Measurements from ENCODE around the gene BNC2. TPM values are rescaled to one million over a fixed set of nuclear protein-coding genes. Genes with fewer than 3 reads are reported as not detected.

The BNC2 gene
- total RNA-seq, 4 donors from 2014 or later = 17.2 to 26.7 (median 20.1) TPM

DNA sequence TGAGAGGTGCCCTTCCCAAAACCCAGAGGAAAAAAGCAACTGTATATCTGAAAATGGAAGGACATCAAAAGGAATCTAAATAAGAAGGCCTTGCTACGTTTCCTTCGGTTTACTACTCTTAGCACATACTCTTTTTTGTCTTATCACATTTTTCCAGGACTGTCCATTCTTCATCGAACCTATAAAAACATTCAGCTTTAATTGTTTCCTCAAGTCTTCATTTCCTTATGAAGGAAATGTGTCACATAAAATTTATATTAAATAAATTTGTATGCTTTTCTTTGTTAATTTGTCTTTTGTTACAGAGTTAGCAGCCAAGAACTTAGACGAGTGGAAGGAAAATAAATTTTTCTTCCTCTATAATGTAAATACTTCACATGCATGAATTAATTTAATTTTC is 255.0 kb downstream of the BNC2 start:
- TF ChIP-seq, protein P1, sequence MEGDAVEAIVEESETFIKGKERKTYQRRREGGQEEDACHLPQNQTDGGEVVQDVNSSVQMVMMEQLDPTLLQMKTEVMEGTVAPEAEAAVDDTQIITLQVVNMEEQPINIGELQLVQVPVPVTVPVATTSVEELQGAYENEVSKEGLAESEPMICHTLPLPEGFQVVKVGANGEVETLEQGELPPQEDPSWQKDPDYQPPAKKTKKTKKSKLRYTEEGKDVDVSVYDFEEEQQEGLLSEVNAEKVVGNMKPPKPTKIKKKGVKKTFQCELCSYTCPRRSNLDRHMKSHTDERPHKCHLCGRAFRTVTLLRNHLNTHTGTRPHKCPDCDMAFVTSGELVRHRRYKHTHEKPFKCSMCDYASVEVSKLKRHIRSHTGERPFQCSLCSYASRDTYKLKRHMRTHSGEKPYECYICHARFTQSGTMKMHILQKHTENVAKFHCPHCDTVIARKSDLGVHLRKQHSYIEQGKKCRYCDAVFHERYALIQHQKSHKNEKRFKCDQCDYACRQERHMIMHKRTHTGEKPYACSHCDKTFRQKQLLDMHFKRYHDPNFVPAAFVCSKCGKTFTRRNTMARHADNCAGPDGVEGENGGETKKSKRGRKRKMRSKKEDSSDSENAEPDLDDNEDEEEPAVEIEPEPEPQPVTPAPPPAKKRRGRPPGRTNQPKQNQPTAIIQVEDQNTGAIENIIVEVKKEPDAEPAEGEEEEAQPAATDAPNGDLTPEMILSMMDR (IDR thresholded peaks at IDR 0.05; ENCODE audit: low read depth) = no peak

- TF ChIP-seq, protein P1 (IDR thresholded peaks at IDR 0.05; ENCODE audit: low read depth) = no peak
Measured at GRCh38 chr9:16613605-16614004, 256.9 kb downstream of the BNC2 start.

DNA sequence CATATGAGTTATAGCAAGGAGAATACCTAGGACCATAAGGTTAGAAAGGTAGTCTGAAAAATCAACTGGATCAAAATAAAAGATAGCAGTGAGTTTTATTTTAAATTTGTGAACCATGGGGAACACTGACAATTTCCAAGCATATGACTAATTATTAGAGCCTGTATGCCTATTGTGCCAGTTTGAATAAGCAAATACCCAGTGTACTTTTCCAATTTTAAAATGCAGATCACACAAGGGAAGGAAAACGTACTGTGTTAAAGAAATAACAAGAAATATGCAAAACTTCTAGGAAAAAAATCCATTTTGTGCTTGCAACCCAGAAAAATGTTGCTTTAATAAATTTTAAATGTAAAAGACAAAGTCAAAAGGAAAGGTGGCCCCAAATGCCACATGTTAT is 257.4 kb downstream of the BNC2 start:
- TF ChIP-seq, protein P1 (IDR thresholded peaks at IDR 0.05; ENCODE audit: low read depth) = no peak

- TF ChIP-seq, protein P1 (IDR thresholded peaks at IDR 0.05; ENCODE audit: low read depth) = no peak
Measured at GRCh38 chr9:16612627-16613026, 257.8 kb downstream of the BNC2 start.

GRCh38 chr9:16611983-16612382 is 258.5 kb downstream of the BNC2 start:
- TF ChIP-seq, protein P1 (IDR thresholded peaks at IDR 0.05; ENCODE audit: low read depth) = no peak

DNA sequence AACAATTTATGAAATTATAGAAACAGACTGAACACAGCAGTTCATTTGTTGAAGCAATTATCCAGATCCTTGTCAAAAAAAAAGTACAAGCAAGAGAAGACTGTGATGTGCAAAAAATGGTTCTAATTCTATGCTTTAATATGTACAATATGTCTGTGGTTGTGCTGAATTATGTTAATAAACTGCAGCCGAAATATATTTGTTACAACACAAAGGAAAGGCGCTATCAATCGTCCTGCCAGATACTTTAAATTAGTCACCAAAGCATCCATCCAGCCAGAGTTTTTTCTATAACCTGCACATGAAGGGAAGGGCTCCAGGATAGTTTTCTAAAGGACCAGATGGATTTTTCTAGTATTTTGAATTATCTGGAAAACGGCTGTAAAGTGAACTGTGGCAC is 259.5 kb downstream of the BNC2 start:
- TF ChIP-seq, protein P1 (IDR thresholded peaks at IDR 0.05; ENCODE audit: low read depth) = no peak

- TF ChIP-seq, protein P1 (IDR thresholded peaks at IDR 0.05; ENCODE audit: low read depth) = no peak
Measured at GRCh38 chr9:16610538-16610937, 259.9 kb downstream of the BNC2 start.

All from subcutaneous adipose tissue (tissue), 4 donors.